GM18870 (cell line): ENCODE measurements around the gene ACTC1.

Experiments used
- ATAC-seq: cut with Tn5 transposase; IDR thresholded peaks from one replicate; pipeline ENCODE4 v1.9.1; 2021; ENCODE audit warnings: moderate library complexity; ENCODE audit not compliant: unreplicated experiment

The ACTC1 gene

GRCh38 chr15:34802371-34802770 lies 7.0 kb upstream of the ACTC1 start:
- ATAC-seq: no peak

- no peak for ATAC-seq
These were observed 4.1 kb upstream of the ACTC1 start for GRCh38 chr15:34799149-34800101.

GRCh38 chr15:34796847-34797435 lies 1.6 kb upstream of the ACTC1 start:
- ATAC-seq: no peak

DNA sequence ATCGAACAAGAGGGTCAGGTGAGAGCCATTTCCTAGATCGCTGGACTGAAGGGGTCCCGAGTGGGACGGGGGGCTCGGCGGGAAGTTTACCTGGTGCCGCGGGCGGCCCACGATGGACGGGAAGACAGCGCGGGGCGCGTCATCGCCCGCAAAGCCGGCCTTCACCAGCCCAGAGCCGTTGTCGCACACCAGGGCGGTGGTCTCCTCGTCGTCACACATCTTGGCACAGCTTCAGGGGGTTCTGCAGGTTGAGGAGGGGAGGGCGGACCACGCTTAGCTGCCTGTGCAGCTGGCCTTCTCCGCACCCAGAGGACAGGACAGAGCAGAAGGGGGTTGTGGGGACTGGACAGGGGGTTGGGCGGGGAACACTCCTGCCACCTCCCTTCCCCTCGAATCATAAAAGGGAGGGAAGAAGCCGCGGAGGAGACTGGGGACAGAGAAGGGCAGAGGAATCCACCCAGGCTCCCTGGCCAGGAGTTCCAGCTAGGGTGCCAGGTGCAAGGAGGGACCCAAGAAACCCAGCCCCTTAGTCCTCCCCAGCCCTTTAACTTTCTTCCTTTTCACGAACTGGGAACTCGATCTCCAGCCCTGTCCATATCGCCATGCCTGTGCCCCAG lies 651 bp downstream of the ACTC1 start:
- no peak for ATAC-seq

- ATAC-seq: no peak
These were observed 1.4 kb downstream of the ACTC1 start for GRCh38 chr15:34793901-34794300.

DNA sequence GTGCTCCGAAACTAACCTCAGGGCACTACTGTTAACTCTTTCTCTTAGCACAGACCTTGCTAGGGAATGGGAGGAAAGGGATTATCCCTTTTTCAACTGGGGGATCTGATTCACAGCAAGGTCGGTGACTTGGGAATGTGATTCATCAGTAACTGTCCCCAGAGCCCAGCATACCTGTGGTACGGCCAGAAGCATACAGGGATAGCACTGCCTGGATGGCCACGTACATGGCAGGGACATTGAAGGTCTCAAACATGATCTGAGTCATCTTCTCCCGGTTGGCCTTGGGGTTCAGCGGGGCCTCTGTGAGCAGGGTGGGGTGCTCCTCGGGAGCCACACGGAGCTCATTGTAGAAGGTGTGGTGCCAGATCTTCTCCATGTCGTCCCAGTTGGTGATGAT lies 2.3 kb downstream of the ACTC1 start:
- ATAC-seq: no peak

DNA sequence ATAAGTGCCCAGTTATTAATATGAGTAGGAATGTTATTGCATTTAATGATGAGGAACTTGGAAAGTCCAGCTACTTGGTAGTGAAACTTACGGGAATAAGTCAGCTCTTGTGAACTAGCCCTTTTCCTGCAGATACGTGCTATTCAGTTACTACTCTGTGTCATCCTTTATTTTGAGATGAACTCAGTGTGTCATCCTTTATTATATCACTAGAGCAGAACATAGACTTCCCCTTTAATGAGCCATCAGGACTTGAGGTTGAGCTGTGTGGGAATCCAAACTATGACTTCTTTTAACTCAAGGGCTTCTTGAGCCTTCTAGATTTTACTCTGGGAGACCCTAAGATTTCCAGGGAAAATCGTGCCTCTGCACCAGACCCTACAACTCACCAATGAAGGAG lies 3.6 kb downstream of the ACTC1 start:
- no peak for ATAC-seq

- no peak for ATAC-seq
These were observed 5.2 kb downstream of the ACTC1 start for GRCh38 chr15:34790121-34790520.

- no peak for ATAC-seq
These were observed 6.0 kb downstream of the ACTC1 start for GRCh38 chr15:34789326-34789725.

DNA sequence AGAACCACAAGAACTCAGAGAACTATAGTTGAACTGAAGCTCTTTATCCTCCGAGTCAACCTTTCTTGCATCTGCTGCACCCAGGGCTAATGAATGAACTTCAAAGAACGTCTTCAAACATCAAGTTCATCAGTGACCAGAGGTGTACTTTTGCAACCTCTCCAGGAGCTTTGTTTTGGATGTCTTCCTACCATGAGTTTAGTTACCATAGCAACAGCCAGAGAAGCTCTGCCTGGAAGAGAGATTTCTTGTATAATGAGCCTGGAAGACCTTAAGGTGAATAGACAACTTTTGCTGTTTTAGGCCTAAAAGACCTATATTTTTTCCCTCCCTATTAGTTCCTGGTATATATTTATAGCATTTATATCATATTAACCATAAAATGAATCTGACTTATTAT lies 9.1 kb downstream of the ACTC1 start:
- ATAC-seq: no peak

DNA sequence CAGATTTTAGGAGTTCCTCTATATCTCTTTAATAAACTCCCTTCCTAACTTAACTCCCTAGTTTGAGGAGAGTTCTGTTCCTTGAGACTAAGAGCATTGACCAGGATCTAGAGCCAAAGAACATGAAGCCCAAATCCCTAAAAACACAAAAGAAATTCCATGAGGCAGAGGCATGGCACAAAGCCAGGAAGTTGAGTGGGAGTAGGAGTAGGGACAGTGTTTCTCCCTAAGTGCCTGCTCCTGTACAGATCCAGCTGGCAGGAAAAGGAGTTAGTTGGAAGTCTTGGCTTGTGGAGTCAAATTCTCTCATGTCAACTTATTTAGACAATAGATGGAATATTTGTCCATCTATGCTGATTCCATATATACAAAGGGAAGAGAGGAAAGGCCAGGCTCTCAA lies 11.4 kb downstream of the ACTC1 start:
- ATAC-seq: no peak

GRCh38 chr15:34783431-34783830 lies 11.9 kb downstream of the ACTC1 start:
- no peak for ATAC-seq

DNA sequence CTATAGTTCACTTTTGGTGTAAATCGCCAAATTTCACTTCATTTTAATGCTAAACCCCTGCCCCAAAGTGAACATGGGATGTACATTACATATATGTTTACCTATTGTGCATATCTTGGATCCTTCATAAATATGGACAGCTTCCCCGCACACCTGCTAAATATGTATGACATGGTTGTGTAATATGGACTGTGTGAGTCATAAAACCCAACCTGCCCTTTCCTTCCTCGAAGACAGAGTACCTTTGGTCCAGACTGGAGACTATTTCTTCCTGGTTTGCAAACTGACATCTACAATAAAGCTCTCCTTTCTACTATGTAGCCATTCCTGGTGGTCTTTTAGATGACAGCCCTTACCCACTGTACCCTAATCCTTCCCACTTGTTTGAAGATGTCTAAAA lies 12.4 kb downstream of the ACTC1 start:
- ATAC-seq: no peak

DNA sequence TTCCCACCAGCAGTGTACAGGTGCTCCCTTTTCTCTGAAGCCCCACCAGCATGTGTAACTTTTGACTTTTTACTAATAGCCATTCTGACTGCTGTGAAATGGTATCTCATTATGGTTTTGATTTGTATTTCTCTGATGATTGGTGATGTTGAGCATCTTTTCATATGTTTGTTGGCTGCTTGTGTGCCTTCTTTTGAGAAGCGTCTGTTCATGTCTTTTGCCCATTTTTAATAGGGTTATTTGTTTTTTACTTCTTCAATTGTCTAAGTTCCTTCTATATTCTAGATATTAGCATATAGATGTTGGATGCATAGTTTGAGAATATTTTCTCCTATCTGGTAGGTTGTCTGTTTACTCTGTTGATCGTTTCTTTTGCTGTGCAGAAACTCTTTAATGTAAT lies 14.6 kb downstream of the ACTC1 start:
- no peak for ATAC-seq

DNA sequence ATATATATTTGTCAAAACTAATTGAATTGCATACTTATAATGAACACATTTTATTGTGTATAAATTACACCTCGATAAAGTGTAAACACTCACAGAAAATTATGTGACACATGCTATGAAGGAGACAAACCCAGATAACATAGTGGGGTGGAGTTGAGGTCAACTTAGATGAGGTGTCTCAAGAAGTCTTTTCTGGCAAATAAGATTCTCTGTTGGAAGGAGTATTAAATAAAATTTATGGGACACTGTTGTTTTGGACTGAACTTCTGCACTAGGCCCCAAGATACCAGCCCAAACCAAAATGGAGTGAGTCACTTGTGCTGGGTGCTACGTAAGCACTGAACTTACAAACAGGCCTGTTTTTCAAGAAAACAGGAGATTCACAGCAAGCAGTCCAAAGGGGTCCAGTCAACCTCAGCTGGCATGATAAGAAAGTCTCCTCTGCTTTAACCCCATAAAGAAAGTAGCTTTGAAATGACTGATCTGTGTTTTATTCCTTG lies 18.7 kb downstream of the ACTC1 start:
- no peak for ATAC-seq

DNA sequence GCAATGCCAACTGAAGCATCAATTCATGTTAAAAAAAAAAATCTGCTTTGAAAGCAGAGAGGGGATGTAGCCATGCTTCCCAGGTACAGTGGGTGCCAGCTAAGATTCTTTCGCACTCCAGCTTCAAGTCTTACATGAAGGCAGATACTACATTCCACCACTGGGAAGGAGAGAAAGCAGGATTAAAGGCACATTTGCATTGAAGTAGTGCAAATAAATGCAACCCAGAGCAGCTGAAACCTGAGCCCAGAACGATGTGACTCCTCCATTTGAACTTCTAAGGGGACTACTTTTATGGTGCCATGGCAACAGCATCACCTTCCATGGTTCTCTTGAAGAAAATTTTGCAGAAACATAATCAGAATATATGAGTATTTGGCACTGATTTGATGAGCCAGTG lies 21.4 kb downstream of the ACTC1 start:
- no peak for ATAC-seq

DNA sequence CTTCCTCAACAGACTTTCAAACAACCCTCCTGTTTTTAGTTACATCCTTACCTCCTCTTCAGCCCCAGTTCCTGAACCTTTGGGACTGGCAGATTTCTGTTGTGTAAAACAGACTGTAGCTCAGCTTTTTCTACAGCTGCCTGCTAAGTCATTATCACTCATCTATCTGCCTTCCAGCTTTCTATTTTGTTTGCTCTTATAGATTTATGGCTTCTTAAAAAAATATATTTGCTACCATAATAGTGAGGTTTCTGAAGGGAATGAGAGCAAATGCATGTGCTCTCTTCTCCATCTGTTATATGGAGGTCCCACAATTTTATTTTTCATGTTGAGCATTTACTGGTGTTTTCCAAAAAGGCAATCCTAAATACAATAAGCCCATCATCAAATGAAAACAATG lies 22.3 kb downstream of the ACTC1 start:
- ATAC-seq: no peak

GRCh38 chr15:34772312-34772711 lies 23.0 kb downstream of the ACTC1 start:
- ATAC-seq: no peak

GRCh38 chr15:34769711-34770110 lies 25.6 kb downstream of the ACTC1 start:
- ATAC-seq: no peak

DNA sequence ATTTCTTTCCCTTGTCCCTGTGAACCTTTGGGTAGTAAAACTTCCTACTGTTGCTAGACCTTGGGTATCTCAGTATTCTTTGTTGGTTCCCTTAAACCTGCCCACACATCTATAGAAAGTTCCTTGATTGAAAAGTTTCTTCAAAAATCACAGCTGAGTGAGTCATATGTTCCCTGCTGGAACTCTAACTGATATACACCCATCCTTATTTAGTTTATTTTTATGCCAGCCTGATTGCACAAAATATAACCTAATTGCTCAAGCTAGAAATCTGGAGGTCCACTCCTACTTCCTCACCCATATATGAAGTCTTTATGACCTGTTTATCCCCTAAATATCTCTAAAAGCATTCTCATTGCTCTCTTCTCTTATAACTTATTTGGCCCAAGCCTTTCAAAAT lies 26.8 kb downstream of the ACTC1 start:
- ATAC-seq: no peak

GRCh38 chr15:34765741-34766140 lies 29.6 kb downstream of the ACTC1 start:
- ATAC-seq: no peak

DNA sequence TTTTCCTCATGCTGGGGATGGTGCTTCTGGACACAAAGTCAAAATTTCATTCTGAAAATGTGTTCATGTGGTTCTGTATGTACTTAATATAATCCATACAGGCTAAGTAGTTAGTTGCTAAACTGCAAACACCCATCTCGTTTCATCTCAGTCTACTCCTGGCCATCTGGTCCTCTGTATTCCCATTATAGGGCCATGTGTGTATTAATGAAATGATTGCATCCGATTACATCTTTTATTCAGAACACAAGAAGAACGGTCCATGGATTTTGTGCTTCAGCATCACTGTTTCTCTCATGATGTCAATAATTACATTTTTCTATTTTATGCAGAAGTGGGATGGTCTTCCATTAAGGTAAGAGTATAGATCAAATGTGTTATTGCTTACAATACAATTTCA lies 34.4 kb downstream of the ACTC1 start:
- ATAC-seq: no peak
